Hematopoietic multipotent progenitor cell treated with erythropoietin and hydrocortisone succinate and interleukin-3 and kit ligand, for 6 days (in vitro differentiated cells): ENCODE data around the gene CC2D2B.
"Not testable (repeated sequence)": the region's sequence is repeated elsewhere in the genome, so short reads cannot be mapped to it uniquely, and the experiment has no call there.

ENCODE experiments used
- DNase-seq: peaks from one replicate; pipeline ENCODE4 v3.0.0-alpha.2; 2015

The CC2D2B gene, protein sequence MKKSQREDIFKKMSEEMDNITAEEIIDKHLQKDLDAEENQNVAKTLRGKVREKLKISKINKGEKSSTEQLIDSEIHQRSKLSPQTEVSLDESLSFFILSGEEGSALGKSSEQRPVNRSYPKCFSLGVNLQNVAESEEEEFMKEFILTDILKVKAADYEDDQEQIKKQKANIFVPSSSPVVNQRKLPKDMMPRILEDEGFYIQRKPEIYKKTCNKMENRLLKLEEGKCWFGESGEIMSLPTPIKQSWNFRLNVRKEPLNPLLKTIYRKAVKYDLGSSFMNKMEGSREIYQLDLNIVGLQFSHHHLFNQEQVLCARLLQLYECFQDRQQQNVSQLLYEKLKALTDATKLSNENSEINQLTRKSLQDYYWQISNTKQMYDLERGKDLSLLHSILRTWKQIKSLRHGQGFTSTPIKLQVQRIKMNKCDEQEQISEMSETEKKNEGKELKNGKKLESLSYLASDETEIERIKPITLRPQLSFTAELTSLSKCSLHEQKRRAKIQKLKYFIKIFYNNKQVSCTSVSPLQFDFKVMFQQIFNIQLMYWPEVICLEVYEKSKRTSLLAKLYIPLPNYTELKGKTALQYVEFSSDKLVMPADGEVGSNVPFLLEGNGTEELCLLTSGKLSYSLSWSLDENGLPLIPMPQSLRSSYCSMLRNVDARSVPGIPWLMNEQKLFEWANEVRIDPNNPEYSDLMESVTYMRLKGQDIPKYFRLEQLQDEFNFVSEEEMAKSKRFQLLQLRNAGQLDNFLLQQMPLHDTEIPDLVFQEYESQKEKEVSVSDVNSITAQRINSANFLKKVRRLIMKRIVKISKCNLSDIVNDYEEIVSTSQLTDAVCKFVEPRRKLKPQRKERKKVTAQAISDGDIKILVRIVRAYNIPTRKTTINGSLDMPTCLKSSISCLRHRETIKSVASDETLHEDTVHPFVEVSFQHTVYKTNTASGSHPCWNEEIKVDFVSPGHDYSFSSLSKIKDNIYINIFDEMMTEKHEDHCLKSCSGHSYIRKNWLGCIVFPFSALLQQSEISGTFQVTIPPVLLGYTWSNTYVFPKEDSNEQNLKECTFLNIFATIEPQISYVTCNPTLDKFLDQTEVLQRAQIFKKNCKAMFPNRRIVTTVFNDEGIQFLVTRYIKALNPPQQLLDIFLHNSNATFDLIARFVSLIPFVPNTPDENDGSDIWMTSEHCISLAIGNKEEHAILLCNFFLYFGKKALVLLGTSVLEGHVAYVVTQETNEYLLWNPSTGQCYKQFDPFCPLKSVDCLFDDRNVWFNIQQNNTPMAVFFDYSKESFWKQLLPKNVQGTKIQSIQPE (N-terminal part only)

GRCh38 chr10:95907456-95908253 lies at the start of gene CC2D2B:
Gene CC2D2B, plus strand, starts transcription at chr10:95907975. Its CDS starts 3,349 bp downstream, at chr10:95911324.
- peak; percentile 87 for DNase-seq

DNA sequence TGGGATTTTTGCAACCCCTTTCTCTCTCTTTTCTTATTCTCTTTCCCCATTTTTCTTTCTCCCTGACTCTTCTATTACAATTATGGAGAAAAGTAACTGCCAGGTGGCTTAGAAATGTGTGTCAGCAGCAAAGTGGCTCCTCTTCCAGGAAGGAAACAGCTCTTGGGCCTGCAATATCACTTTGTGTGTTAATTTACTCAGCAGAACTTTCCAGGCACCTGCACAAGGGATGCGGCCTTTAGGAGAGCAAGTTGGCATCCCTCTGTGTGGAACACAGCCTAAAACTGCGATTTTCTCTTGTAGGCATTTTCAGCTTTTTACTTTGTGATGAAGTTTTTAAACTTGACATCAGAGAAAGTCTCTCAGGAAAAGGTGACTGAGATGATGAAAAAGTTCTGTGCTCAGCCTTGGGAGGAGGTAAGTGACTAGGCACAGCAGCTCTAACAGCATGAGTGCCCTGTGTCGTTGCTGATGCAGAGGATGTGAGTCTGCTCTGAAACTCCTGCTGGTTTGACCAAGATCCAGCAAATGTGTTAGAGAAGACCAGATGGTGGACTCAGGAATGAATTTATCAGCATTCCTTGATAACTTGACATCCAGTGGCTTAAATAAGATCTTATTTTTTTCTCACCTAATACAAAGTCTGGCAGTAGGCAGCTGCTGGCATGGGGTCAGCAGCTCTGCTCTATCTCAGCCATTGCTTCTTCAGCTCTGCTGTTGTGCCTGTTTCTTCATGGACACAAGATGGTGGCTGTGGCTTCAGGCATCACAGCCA lies 47.4 kb upstream of the CC2D2B start:
- DNase-seq: no peak

DNA sequence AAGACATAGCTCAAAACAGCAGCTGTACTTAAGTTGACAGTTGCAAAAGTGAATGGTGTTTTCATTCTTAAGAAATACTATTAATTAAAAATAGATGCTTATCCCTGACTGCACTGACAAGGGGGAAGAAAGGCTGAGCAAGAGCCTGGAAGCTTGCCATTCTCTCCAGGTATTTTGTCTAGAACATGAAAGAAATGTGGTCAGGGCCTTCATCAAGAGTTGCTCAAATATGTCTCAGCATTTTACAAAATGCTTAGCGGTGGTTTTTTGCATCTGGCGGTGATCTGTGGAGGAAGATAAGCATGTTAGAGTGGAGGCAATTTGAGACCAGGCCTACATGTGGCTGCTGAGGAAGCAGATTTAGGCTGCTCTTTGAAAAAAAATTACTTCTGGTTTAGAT lies 46.4 kb upstream of the CC2D2B start:
- DNase-seq: peak; percentile 35

- DNase-seq: peak; percentile 84
These were observed 42.6 kb upstream of the CC2D2B start for GRCh38 chr10:95864906-95865813.

- no peak for DNase-seq
These were observed 41.8 kb upstream of the CC2D2B start for GRCh38 chr10:95865814-95866466.

- no peak for DNase-seq
These were observed 41.3 kb upstream of the CC2D2B start for GRCh38 chr10:95866467-95866842.

DNA sequence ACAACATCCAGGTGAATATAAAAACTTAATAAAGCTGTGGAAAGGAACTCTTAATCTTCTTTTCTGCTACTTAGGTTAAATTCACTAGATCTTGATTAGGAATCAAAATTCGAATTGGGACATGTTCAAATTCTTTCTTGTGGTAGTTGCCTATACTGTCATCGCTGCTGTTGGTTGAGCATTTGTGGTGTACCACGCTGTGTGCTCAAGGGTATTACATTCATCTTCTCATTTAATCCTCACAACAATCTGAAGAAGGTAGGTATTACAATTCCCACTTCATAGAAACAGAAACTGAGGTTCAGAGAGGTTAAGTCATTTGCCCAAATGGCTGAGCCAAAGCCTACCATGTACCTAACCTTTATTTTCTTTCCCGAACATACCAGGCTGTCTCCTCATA lies 39.9 kb upstream of the CC2D2B start:
- DNase-seq: no peak

DNA sequence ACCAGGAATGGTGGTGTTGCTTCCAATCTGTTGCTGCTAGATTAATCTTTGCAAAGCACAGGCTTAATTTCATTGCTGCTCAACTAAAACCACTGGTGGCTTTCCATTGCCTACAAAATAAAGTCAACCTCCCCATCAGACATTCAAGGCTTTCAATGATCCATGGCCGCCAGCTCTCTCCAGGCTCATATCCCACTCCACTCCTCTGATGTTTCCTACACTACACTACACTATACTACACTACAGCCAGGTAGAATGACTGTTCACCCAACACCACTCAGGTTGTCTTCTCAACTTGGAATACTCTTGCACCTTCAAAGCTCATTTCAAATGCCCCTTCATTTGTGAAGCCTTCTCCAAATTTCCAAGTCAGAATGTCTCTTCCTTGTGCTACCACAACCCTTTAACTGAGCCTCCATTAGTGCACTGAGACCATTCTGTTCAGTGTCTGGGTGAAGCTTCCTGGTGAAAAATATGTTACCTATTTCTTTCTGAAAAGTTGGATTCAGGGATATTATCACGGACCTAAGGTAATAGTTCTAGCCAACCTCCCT lies 35.5 kb upstream of the CC2D2B start:
- no peak for DNase-seq

DNA sequence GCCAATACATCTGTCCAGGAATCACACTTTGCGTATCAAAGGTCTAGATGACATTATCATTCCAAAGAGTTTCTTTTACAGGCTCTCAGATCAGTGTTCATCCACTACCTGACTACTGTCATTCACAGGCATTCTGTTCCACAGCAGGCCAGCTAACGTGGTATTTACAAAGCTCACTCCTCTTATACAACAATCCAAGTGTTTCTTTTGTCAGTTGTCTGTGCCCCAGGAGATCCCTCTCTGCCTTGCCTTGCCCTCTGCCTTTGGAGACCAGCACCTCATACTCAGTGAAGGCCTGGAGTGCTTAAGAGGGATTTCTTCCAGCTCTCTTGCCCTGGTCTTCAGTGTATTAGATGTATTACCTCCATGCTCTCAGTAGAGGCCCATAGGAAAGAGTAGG lies 34.6 kb upstream of the CC2D2B start:
- no peak for DNase-seq

DNA sequence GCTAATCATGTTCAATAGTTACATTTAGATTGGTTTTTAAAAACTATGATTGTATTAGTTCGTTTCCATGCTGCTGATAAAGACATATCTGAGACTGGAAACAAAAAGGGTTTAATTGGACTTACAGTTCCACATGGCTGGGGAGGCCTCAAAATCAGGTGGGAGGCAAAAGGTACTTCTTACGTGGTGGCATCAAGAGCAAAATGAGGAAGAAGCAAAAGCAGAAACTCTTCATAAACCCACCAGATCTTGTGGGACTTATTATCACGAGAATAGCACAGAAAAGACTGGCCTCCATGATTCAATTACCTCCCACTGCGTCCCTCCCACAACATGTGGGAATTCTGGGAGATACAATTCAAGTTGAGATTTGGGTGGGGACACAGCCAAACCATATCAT lies 34.1 kb upstream of the CC2D2B start:
- DNase-seq: no peak

DNA sequence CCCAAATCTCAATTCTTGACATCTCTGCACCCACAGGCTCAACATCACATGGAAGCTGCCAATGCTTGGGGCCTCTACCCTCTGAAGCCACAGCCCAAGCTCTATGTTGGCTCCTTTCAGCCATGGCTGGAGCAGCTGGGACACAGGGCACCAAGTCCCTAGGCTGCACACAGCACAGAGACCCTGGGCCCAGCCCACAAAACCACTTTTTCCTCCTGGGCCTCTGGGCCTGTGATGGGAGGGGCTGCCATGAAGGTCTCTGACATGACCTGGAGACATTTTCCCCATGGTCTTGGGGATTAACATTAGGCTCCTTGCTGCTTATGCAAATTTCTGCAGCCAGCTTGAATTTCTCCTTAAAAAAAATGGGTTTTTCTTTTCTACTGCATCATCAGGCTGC lies 33.0 kb upstream of the CC2D2B start:
- DNase-seq: not testable (repeated sequence)

GRCh38 chr10:95876756-95877155 lies 31.0 kb upstream of the CC2D2B start:
- DNase-seq: no peak

- no peak for DNase-seq
These were observed 29.9 kb upstream of the CC2D2B start for GRCh38 chr10:95877881-95878280.

DNA sequence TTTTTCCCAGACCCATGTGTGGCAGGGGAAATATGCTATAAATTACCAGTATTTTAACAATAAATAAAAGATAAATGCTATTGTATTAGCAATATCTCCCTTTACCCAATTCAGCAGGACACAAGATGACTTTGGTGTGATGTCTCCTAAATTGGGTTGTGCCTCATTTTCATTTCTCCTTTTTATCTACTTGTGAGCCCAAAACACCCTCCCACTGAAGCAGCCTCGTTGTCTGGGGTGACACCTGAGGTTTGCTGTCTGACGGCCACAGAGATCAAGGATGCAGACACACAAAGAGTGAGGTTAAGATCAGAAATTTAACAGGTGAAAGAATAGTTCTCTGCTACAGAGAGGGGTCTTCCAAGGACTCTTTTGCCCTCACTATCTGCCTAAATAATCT lies 27.1 kb upstream of the CC2D2B start:
- no peak for DNase-seq

DNA sequence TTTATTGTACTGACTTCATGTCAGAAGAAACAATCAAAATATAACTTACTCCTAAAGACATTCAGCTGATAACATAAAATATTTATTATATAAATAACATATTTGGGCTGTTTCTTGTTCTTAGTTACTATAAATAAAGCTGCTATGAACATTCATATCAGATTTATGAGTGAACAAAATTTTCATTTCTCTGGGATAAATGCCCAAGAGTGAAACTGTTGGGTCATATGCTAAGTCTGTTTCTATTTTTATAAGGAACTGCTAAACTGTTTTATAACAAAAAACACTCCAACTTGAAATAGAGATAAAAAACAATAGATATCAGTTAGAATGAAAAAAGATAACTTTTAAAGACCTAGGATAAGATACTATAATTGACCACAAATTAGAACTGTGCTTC lies 26.5 kb upstream of the CC2D2B start:
- no peak for DNase-seq

- no peak for DNase-seq
These were observed 17.9 kb upstream of the CC2D2B start for GRCh38 chr10:95889830-95890229.

- peak; percentile 37 for DNase-seq
These were observed 11.5 kb upstream of the CC2D2B start for GRCh38 chr10:95896071-95896850.

DNA sequence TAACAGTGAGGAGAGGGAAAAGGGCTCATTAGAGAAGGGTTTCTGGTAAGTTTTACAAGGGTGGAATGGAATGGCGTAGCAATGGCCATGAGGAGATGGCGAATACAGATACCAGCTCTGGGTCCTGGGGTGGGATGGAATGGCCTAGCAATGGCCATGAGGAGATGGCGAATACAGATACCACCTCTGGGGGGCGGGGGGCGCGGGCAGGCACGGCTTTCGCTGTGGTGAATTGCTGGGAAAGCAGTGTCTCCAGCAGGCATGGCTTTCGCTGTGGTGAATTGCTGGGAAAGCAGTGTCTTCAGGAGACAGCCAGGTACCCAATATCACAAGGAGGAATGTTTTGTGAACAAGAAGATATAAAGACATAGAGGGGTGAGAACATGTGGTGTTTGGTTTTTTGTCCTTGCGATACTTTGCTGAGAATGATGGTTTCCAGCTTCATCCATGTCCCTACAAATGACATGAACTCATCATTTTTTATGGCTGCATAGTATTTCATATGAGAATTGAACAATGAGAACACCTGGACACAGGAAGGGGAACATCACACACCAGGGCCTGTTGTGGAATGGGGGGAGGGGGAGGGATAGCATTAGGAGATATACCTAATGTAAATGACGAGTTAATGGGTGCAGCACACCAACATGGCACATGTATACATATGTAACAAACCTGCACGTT lies 1.7 kb upstream of the CC2D2B start:
- DNase-seq: not testable (repeated sequence)
